Stimulated activated CD8-positive, alpha-beta memory T cell treated with anti-CD3 and anti-CD28 coated beads, Interleukin-12 subunit alpha, Interleukin-12 subunit beta, amount 100 ng/mL, for 4 hours (primary cell): ENCODE measurements around the gene LY6G5B.
A peak's percentile ranks its signal among the peaks of the same experiment; 100 is the strongest.

ENCODE experiments used
- DNase-seq: peaks from one replicate; pipeline ENCODE4 v3.0.0-alpha.2; 2020; ENCODE audit warnings: low read depth

Gene LY6G5B

DNA sequence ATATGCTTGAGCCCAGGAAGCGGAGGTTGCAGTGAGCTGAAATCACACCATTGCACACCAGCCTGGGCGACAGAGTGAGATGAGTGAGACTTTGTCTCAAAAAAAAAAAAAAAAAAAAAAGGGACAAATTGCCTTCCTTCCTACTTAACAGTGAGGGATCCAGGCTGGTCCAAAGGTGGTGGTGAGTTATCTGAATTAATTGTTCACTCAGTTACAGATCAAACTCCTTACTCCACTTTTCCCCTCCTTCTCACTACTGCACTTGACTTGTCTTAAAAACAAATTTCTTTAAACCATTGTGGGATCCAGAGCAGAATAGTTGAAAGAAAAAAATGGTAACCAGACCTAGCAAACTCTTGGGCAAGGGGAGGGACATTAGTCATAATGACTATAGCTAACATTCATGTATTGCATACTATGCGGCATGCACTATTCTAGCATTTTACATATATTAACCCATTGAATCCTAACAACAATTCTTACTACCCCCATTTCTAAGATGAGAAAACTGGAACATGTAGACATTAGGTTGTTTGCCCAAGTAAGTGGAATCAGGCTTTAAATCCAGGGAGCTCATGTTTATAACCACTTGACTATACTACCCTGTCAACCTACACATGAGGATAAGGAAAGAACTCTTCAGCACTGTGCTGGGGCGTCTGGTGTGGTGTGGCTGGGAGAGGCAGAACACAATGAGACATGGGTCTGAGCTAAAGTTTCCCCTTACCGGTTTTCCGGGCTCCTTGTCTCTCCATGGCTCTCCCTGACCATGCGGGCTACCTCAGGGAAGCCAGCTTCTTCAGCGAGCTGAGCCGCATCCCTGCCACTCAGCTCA lies 6.4 kb upstream of the LY6G5B start:
- no peak for DNase-seq

DNA sequence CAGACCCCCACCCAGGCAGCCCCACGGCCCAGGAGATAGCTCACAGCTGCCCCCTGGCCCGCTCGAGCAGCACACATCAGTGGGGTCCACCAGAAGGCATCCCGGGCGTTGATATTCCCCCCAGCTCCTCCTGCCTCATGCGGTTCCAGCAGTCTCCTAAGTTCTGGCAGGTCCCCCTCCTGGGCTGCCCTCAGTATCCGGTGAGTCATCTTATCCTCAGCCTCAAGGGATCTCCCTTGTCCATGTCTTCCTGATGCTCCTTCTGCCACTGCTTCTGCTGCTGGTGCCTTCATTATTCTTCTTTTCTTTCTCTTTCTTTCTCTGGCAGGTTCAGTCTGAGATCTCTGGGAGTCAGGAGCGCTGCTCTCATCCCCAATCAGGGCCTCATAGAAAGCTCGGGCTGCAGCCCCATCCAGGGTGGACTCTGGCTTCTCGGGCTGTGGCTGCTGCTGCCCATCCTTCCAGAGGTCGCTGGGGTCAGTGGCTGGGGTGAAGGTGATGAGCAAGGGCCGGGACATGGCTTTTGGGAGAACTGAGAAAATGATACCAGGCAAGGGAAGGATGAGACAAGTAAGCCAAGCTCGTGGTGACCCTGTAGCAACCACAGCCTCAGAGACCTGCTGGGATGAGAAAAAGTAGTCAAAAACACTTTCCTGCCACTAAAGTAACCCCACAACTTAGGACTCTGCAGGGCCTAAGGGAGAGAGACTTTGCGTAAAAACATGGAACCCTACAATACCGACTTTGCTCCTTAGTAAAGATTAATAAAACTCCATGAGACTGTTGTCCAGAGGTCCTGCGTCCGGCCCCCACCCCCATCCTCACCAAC lies 5.6 kb upstream of the LY6G5B start:
- DNase-seq, result no peak

DNA sequence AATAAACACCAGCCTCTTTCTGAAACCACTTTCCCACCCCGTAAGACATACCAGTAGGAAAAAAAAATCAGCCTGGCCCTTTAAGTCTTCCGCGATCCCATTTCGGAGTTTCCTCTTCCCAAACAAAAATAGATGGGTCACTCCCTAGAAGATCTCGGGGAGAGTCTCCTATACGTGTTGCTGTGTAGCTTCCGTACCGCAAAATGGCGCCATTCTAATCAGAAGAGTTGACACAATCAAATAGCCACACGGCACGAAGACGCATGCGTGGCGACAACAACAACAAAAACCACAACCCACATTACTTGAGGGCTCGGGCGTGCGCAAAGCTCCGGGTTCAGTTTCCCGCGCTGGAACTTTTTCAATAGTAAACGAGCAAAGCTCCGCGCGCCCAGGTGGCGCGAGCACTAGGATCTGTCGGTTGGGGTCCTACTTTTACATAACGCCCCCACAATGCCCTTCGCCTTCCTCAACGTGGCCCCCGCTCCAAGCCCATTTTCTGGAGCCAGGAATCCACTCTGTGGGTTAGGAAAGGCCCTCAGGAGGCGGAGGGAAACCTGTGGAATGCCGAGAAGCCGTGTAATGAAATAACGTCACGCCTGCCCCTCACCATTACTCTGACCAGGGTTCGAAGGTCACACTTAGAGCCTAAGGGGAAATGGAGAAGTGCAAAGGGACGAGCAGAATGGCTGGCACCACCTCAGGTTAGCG lies 4.8 kb upstream of the LY6G5B start, which contains the start of gene GPANK1:
TSS of gene GPANK1 (minus strand) at position 208 of the 711 bp plus-strand sequence. CDS start 519 bp downstream, outside the sequence.
- peak; percentile 71 for DNase-seq

DNA sequence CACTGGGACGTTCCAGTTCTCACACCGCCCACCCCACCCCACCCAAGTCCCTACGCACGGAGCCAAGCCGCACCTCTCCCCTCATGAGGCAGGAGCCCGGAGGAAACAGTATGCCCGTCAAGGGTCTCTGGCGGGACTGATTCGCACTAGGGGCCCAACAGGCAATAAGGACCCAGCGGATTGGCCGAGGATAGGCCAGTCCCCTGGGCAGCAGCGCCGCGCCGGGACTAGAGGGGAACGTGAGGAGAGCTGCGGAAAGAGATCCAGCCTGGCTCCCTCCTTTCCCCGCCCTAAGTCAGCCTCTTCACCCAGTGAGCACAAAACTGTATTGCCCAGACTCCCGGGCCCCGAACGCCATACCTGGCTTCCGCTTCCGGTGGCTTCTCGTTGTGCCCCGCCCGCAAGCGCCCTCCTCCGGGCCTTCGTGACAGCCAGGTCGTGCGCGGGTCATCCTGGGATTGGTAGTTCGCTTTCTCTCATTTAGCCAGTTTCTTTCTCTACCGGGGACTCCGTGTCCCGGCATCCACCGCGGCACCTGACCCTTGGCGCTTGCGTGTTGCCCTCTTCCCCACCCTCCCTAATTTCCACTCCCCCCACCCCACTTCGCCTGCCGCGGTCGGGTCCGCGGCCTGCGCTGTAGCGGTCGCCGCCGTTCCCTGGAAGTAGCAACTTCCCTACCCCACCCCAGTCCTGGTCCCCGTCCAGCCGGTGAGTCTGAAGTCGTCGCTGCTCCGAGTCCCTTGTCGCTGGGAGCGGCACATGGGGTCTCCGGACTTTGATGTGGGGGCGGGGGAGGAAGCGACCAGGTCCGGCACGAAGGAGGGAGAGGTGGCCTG lies 4.1 kb upstream of the LY6G5B start, which contains the start of gene CSNK2B:
TSS of gene CSNK2B (plus strand) at position 580 of the 836 bp plus-strand sequence. CDS start 752 bp downstream, outside the sequence.
- peak; percentile 97 for DNase-seq

DNA sequence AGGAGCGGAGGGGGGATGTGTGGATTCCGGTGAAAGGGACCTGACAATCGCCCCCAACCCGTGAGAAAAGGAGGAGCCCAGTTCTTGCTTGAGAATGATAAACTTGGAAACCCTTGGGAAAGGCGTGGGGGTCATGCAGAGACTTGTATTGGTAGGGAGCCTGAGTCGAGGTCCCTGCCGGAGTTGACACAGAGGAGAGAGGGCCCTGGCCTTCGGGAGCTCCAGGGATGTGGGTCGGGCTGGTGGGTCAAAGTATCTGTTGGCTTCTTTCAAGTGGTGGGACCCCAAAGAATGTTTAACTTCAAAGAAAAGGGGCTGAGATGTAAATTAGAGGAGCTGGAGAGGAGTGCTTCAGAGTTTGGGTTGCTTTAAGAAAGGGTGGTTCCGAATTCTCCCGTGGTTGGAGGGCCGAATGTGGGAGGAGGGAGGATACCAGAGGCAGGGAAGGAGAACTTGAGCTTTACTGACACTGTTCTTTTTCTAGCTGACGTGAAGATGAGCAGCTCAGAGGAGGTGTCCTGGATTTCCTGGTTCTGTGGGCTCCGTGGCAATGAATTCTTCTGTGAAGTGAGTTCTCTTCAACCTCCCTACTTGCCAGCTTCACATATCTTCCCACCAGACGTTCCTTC lies 3.3 kb upstream of the LY6G5B start:
- no peak for DNase-seq

DNA sequence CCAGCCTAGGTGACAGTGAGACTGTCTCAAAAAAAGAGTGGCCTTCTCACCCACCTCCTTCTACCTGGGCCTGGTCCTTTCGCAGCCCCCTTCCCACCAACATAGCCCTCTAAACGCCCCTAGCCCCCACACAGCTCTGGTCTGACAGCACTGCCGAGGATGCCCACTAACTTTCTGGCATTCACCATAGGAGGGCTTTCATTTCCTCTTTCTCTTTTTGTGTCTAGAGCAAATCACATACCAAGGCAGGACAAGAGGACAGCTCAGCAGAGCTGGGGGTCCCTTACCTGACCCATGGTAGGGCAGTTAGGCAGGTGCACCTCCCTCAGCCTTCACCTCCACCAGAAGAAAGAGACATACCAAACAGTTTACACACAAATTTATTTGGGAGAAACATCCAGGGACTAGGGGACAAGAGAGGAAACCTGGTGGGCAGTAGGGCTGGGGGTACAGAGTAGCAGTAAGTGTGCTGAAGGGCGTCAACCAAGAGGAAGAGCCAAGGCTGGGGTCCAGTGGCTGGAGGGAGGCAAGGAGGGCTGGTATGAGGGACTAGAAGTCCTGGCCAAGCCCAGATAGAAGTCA lies 6.6 kb downstream of the LY6G5B start:
- DNase-seq, result no peak

DNA sequence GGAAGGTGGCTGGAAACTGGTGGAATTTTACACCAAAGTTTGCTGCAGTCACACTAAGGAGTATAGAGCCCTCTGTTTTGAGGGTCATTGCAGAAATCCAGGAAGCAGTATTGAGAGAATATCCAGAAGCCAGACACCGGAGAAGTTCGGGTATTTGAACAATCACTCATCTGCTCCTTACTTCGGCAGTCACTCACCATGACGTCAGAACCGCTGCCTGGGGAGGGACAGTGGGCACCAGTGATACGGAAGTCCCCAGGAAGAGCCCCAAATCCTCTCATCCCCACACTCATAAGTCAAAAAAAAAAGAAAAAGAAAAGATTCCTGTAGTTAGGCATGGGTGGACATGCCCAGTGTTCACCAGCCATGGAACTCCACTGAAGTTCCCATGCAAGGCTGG lies 7.1 kb downstream of the LY6G5B start:
- no peak for DNase-seq

DNA sequence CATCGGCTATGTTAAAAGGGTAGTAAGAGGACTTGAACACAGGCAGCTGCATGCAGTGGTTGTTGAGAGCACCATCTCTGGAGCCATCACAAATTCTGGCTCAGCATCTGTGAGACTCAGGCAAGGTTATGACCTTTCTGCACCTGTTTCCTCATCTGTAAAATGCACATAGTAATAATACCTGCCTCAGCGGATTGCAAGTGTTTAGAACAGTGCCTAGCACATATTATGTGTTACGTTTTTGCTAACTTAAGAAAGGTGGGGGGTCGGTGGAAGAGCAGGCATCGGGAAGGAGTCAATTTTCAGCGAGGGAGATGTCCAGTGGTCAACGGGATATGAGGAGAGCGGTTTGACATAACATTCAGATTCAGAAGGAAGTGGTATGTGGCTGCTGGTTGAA lies 8.2 kb downstream of the LY6G5B start:
- no peak for DNase-seq

DNA sequence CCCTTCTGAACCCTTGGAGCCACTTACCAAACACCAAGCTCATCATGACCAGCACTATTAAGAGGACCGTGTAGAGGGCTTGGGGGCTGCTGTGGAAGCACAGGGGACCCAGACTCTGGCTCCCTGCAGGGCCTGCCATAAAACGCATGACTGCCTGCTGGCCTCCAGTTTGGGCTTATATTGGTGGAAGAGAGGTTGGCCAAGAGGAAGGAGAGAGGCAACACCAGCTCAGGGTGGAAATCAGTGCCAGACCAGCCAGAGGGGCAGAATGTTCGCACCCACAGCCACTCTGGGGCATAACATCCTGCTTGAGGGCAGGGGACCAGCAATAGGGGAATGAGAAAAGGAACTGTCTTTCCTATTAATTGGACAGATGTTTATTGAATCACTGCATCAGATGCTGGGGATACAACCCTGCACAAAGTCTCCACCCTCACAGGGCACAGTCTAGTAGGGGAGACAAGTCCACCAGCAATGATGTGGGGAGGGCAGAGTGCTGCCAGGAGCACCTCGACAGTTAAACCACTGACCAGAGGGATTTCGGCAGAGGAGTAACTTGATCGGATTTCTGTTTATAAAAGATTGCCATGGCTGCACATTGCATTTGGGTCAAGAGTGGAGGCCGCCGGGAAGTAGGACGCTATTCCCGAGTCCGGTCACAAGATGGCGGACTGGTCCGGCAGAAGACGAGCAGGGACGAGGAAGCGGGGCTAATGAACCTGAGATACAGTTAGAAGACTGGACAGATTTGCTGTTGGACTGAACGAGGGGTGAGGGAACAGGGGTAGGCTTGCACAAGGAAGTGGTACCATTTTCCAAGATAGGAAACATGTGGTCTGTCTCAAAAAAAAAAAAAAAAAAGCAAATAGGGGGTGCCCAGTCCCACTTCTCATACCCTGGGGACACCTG lies 10.7 kb downstream of the LY6G5B start, which contains the start of gene LY6G5C:
TSS of gene LY6G5C (minus strand) at position 842 of the 909 bp plus-strand sequence. CDS start at position 148, 694 bp downstream.
- DNase-seq, result peak; percentile 32

DNA sequence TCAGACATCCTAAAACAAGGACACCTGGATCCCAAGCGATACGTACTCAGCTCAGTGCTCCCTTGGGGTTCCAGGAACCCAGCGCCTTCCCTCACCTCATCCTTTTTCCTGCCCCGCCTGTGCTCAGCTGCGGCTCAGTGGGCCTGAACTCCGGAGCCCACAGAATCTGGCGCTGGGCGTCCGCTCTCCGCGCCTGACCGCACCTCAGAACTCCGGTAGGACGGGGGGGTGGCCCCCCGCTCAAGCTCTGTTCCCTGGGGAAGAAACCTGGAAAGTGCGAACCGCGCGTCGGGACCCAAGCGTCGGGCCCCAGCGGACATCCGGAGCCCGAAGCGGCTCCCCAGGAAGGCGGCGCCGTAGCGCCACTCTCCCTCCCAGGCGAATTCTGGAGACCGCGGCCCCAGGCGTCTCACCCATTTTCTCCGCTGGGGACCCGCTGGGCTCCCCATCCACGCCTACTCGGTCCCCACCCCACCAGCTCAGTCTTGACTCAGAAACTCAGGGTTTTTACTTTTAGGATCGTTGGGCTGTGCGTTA lies 11.4 kb downstream of the LY6G5B start:
- DNase-seq, result no peak

DNA sequence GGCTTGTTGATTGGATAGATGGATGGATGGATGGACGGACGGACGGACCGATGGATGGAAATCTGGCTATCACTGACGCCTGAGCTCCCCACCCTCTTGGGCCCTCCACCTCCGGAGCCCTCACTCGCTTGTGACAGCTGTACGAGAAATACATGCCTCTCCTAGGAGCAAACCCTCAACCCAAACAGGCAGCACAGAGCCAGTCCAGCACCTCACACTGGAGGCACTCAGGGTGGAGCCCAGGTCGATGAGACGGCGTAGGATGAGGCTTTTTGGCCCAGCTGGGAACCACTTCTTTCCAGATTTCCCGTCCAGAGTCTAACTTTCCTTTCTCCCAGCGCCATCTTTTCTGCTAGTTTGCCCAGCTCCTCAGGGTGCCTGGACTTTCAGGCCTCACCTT lies 13.8 kb downstream of the LY6G5B start:
- DNase-seq, result no peak

DNA sequence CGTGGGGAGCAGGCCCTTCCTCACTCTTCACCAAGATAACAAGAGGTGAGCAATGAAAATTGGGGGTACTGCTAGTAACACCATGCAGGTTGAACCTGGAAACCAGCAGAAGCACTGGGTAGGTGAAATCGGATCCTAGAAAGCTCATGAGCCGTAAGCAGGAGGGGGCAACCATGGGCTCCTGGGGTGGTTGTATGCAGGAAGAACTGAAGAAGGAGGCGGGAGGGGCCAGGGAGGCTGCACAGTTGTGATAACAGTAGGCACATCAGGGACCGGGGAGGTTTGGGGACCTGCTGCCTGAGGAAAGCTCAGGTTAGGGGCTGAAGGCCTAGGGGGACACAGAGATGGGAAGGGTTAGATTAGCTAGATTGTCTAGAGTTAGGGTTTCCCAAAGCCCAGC lies 16.7 kb downstream of the LY6G5B start:
- no peak for DNase-seq

DNA sequence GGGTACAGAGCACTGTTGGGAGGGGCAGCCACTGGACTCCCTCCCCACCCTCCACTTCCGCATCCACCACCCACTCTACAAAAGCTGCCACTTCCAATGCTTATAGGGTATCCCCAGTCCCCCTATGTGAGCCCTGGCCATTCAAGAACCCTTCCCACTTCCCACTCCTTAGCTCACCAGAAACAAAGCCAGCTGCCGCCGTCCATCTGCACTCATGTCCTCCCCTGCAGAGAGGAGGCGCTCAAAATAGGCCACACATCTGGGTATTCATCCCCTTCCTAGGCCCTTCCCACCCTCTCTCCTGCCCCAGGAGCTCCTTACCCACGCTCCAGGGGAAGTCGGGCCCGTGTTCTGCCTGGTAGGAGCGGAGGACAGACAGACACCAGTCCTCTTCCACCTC lies 17.5 kb downstream of the LY6G5B start:
- DNase-seq, result no peak

DNA sequence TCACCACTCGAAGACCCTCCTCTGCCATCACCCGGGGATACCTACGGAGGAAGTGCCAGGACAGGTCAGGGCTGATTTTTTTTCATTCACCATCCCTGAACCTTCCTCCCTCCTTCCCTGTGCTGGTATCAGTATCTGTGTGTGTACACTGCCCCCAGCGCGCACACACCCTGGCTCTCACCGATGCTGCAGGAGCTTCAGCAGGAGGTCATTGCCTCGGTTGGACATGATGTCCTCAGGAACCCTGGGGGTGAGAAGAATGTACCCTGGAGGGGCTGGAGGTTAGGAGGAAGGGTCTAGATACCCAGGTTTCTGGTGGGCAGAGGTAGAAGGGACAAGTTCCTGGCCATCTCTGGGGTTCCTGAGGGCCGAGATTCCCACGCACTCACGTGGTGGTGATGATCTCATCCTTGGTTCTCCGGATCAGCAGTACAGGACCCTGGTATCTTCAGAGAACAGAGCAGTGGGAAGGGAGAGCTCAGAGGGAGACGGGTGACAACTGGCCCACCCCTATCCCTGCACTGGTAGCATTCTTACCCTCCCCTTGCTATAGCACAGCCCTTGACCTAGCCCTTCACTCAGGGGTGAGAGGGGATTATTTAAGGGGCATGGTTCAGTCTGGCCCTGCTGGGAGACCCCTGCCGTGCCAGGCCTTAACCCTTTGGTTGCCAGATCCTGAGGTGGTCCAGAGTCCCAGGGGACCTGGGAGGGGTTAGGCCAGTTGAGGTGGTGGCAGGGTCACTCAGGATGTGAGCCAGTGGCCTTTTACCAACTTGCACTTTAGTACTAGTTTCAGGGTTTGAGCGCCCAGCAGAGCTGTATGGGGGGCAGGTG lies 18.3 kb downstream of the LY6G5B start:
- no peak for DNase-seq

DNA sequence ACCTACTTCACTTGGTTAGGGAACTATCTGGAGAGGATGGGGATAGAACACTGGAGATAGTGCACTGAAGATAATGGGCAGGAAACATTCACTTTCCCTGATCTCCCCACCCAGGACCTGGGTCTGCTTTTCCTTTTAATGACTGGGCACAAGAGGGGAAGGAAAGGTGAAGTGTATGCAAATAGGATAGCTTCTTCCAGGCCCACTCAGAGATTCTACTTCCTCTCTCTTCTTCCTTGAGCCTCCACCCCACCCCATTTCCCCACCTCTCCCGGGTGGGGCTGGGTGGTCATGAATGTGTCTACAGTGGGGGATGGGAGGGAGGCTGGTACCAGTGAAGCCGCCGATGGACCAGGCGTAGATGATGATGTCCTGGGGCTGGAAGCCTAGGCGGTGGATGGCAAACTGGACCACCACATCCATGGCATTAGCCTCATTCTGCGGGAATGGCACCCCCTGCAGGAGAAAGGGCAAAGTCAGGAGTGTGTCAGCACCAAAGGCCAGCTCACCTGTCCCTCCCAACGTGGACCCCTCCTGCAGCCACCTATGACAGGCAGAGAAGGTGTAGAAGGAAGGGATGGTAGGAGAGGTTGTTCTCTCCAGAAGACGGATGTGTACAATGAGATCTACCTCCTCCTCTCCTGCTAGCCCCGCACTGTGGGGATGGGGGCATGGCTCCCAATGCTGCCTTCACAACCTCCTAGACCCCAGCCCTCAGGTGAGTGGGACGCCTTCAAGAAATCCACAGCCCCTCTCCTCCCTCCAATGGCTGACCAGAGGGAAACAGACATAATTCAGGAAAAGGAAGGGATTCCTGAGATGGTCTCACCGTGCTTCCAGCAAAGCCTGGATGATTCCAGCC lies 19.7 kb downstream of the LY6G5B start:
- no peak for DNase-seq

DNA sequence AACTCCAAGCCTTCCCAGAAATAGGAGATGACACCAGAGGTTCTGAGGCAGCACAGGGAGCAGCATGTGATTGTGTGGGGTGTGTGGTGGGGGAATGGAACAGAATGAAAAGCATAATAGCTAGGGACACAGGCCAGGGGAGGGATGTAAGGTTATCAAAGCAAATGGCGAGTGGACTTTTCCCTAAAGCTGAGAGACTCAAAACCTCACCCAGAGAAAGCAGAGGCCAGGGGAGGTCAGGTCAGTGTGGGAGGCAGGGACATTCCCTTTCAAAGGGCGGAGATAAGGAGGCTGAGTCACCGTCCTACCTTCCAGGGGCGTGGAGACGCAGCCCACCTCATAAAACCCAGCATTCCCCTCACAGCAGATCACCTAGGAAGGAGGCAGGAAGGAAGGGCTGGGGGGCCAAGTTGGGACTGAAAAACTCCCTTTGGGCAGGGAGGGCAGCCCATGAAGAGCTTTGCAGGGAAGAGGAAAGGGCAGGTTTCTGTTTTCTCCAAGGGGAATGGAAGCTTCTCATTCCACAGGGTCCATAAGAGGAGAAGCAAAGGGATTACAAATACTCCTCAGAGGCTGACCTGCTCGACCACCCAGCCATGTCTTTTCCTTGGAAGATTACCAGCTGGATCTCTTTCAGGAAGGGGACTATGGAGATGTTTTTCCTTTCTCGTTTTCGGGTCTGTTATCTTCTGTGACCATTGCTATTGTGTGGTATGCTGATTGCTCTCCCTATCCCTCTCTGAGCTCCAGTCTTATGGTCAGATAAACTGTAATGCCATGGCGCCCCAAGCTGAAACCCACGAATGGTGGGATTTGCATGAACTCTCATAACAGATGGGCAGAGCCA lies 20.7 kb downstream of the LY6G5B start:
- DNase-seq, result no peak
